Neural cell (in vitro differentiated cells): Measurements from ENCODE around the gene HACE1.

Experiments
- SMC3 ChIP-seq: fragments of 450-650 bp; conservative IDR thresholded peaks from 2 replicates; pipeline ENCODE4 v1.6.1; 2014; ENCODE audit warnings: antibody characterized with exemption, mild to moderate bottlenecking, moderate library complexity; ENCODE audit not compliant: poor library complexity
- TF ChIP-seq, protein P1 (sequence below): fragments of 450-650 bp; IDR thresholded peaks from 2 replicates; pipeline ENCODE4 v1.5.1; 2014; ENCODE audit warnings: antibody characterized with exemption, mild to moderate bottlenecking, moderate library complexity; ENCODE audit not compliant: poor library complexity, severe bottlenecking
- TF ChIP-seq, protein P2 (sequence below): IDR thresholded peaks from 2 replicates; pipeline ENCODE4 v1.6.1; 2012; ENCODE audit warnings: borderline replicate concordance

DNA sequence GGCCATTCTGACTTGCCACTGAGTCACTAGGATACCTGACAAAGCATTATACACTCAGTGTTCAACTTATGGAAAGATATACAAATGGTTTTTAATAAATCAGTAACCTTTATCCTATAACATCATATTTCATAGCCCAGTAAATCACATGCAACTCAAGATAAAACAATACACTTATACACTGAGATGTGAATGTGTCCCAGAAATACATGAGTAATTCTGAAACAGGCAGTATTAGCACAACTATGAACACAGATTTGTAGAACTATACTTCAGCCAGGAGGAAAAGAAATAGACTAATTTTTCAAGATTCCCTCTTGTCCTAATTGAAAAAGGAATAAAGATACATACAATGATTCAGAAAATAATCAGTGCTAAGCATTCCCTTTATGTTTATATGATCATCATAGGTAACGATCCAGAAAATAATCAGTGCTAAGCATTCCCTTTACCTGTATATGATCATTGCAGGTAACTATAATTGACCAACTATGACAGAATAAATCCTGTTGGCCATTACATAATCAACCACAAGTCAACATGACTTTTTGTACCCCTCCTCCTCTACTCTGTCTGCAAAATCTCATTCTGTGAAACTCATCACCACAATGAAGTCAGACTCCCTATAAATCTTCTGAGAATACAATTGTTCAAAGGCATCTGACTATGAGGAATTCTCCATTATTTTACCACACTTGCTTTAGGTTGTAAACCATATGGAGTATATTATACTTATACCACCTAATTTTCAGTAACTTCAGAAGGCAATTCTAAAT is 30.3 kb downstream of the HACE1 start:
- TF ChIP-seq, protein P1, sequence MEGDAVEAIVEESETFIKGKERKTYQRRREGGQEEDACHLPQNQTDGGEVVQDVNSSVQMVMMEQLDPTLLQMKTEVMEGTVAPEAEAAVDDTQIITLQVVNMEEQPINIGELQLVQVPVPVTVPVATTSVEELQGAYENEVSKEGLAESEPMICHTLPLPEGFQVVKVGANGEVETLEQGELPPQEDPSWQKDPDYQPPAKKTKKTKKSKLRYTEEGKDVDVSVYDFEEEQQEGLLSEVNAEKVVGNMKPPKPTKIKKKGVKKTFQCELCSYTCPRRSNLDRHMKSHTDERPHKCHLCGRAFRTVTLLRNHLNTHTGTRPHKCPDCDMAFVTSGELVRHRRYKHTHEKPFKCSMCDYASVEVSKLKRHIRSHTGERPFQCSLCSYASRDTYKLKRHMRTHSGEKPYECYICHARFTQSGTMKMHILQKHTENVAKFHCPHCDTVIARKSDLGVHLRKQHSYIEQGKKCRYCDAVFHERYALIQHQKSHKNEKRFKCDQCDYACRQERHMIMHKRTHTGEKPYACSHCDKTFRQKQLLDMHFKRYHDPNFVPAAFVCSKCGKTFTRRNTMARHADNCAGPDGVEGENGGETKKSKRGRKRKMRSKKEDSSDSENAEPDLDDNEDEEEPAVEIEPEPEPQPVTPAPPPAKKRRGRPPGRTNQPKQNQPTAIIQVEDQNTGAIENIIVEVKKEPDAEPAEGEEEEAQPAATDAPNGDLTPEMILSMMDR: no peak
- TF ChIP-seq SMC3: no peak
- TF ChIP-seq, protein P2, sequence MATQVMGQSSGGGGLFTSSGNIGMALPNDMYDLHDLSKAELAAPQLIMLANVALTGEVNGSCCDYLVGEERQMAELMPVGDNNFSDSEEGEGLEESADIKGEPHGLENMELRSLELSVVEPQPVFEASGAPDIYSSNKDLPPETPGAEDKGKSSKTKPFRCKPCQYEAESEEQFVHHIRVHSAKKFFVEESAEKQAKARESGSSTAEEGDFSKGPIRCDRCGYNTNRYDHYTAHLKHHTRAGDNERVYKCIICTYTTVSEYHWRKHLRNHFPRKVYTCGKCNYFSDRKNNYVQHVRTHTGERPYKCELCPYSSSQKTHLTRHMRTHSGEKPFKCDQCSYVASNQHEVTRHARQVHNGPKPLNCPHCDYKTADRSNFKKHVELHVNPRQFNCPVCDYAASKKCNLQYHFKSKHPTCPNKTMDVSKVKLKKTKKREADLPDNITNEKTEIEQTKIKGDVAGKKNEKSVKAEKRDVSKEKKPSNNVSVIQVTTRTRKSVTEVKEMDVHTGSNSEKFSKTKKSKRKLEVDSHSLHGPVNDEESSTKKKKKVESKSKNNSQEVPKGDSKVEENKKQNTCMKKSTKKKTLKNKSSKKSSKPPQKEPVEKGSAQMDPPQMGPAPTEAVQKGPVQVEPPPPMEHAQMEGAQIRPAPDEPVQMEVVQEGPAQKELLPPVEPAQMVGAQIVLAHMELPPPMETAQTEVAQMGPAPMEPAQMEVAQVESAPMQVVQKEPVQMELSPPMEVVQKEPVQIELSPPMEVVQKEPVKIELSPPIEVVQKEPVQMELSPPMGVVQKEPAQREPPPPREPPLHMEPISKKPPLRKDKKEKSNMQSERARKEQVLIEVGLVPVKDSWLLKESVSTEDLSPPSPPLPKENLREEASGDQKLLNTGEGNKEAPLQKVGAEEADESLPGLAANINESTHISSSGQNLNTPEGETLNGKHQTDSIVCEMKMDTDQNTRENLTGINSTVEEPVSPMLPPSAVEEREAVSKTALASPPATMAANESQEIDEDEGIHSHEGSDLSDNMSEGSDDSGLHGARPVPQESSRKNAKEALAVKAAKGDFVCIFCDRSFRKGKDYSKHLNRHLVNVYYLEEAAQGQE: no peak
